CD4-positive, CD25-positive, alpha-beta regulatory T cell (primary cell): ENCODE measurements around the gene TOR1AIP2. TPM values are rescaled to one million over a fixed set of nuclear protein-coding genes. Genes with fewer than 3 reads are reported as not detected.
"Not testable (repeated sequence)": the region's sequence is repeated elsewhere in the genome, so short reads cannot be mapped to it uniquely, and the experiment has no call there.

Experiments used
- ATAC-seq, 2 donors: fragments of 150-1000 bp; cut with Tn5 transposase; one replicate each; pipeline ENCODE4 v1.10.0; 2021; ENCODE audit warnings: low read depth in 2 of 2, moderate number of reproducible peaks in 2 of 2, moderate library complexity in 1 of 2
- DNase-seq, 3 donors: peaks; one replicate each; pipeline versions ENCODE4 v3.0.0 to v3.0.0-alpha.2; 2012 to 2022; ENCODE audit warnings: mixed read lengths in 1 of 3
- H3K27ac ChIP-seq: one replicate; pipeline ENCODE4 v1.7.0; 2013; ENCODE audit warnings: mild to moderate bottlenecking, low read length; ENCODE audit not compliant: insufficient read depth, poor library complexity, severe bottlenecking
- H3K27me3 ChIP-seq: one replicate; pipeline ENCODE4 v1.7.0; 2013; ENCODE audit warnings: low read length; ENCODE audit not compliant: control insufficient read depth, insufficient read depth
- H3K36me3 ChIP-seq: one replicate; pipeline ENCODE4 v1.7.0; 2013; ENCODE audit warnings: mild to moderate bottlenecking, low read length, moderate library complexity; ENCODE audit not compliant: control insufficient read depth, insufficient read depth
- H3K4me1 ChIP-seq: 2 replicates; pipeline ENCODE4 v1.7.0; 2013; ENCODE audit warnings: mild to moderate bottlenecking, low read length; ENCODE audit not compliant: insufficient read depth, control insufficient read depth, poor library complexity, severe bottlenecking
- H3K4me3 ChIP-seq: one replicate; pipeline ENCODE4 v1.7.0; 2013; ENCODE audit warnings: low read depth, mild to moderate bottlenecking, low read length, moderate library complexity
- H3K9me3 ChIP-seq, 2 experiments: 1 replicate in 1 of 2; 2 replicates in 1 of 2; pipeline ENCODE4 v1.7.0; 2013; ENCODE audit warnings: low read length in 2 of 2, mild to moderate bottlenecking in 1 of 2, moderate library complexity in 1 of 2; ENCODE audit not compliant: control insufficient read depth in 2 of 2
- H3K27ac Mint-ChIP-seq, 3 donors: one replicate each; pipeline ENCODE4 v1.8.0; 2020 to 2022; ENCODE audit warnings: mild to moderate bottlenecking in 3 of 3, mixed read lengths in 3 of 3, moderate library complexity in 2 of 3
- H3K27me3 Mint-ChIP-seq: one replicate; pipeline ENCODE4 v1.8.0; 2022; ENCODE audit warnings: mild to moderate bottlenecking, mixed read lengths
- H3K36me3 Mint-ChIP-seq: one replicate; pipeline ENCODE4 v1.8.0; 2020; ENCODE audit warnings: mixed read lengths
- H3K4me1 Mint-ChIP-seq, 4 donors: one replicate each; pipeline ENCODE4 v1.8.0; 2020 to 2022; ENCODE audit warnings: mixed read lengths in 4 of 4, mild to moderate bottlenecking in 1 of 4
- H3K4me3 Mint-ChIP-seq, 4 donors: one replicate each; pipeline ENCODE4 v1.8.0; 2020 to 2022; ENCODE audit warnings: mild to moderate bottlenecking in 4 of 4, mixed read lengths in 4 of 4, moderate library complexity in 3 of 4
- H3K9me3 Mint-ChIP-seq, 7 donors: one replicate each; pipeline ENCODE4 v1.8.0; 2020 to 2022; ENCODE audit warnings: mixed read lengths in 7 of 7, mild to moderate bottlenecking in 3 of 7, moderate library complexity in 2 of 7
- polyA plus RNA-seq, 4 donors: library from polyadenylated mRNA; unstranded; fragments of 300-500 nt; fragmentation: Illumina TruSeq; gene quantifications; one replicate each; pipeline ENCODE4 v1.2.3, GENCODE V29; 2021
- total RNA-seq: library from RNA; stranded (reverse); gene quantifications from one replicate; pipeline ENCODE4 v1.2.3, GENCODE V29; 2022

Gene TOR1AIP2
- total and polyA plus RNA-seq, 5 donors from 2014 or later: 8.1 to 81.0 (median 13.6) TPM

- ATAC-seq: no peak
- H3K4me1 ChIP-seq: no peaks in the 10 kb centered on the region
- no peak for DNase-seq
- no peaks in the 10 kb centered on the region for H3K9me3 ChIP-seq
- no peaks in the 10 kb centered on the region for H3K27me3 ChIP-seq
- Mint-ChIP-seq H3K36me3 (peaks cover 19% of the 10 kb centered on the region), H3K9me3 (no peaks in the 10 kb centered on the region), H3K27ac (no peak overlapping the region), H3K4me1 (peaks cover 0 to 10% (median 5%) of the 10 kb centered on the region in 4 donors), H3K27me3 (no peaks in the 10 kb centered on the region), H3K4me3 (no peak overlapping the region)
- no peak overlapping the region for H3K27ac ChIP-seq
- no peak overlapping the region for H3K4me3 ChIP-seq
- H3K36me3 ChIP-seq: peaks cover 19% of the 10 kb centered on the region
Measured at GRCh38 chr1:179856296-179856695, 21.3 kb downstream of the TOR1AIP2 start.

- H3K27me3 ChIP-seq, H3K4me3 ChIP-seq, H3K9me3 ChIP-seq, DNase-seq, H3K27ac ChIP-seq, H3K9me3 Mint-ChIP-seq, H3K4me3 Mint-ChIP-seq, H3K27ac Mint-ChIP-seq, ATAC-seq, H3K4me1 Mint-ChIP-seq, H3K4me1 ChIP-seq, H3K27me3 Mint-ChIP-seq: not testable (repeated sequence)
- H3K36me3 Mint-ChIP-seq: peaks cover 23% of the 10 kb centered on the region
- H3K36me3 ChIP-seq: peaks cover 22% of the 10 kb centered on the region
Measured at GRCh38 chr1:179855831-179856230, 21.8 kb downstream of the TOR1AIP2 start.

GRCh38 chr1:179853102-179853501 is 24.5 kb downstream of the TOR1AIP2 start:
- Histone ChIP-seq H3K27me3 (no peaks in the 10 kb centered on the region), H3K36me3 (peaks cover 35% of the 10 kb centered on the region), H3K4me3 (no peak overlapping the region), H3K4me1 (no peaks in the 10 kb centered on the region), H3K27ac (no peak overlapping the region), H3K9me3 (no peaks in the 10 kb centered on the region)
- peaks cover 0 to 4% (median 3%) of the 10 kb centered on the region in 4 donors for H3K4me1 Mint-ChIP-seq
- peaks cover 28% of the 10 kb centered on the region for H3K36me3 Mint-ChIP-seq
- no peaks in the 10 kb centered on the region for H3K9me3 Mint-ChIP-seq
- DNase-seq (no peak), ATAC-seq (no peak)
- no peak overlapping the region for H3K4me3 Mint-ChIP-seq
- no peaks in the 10 kb centered on the region for H3K27me3 Mint-ChIP-seq
- H3K27ac Mint-ChIP-seq: no peak overlapping the region

- peaks cover 32% of the 10 kb centered on the region for H3K36me3 Mint-ChIP-seq
- Histone ChIP-seq H3K27ac (no peak overlapping the region), H3K36me3 (peaks cover 47% of the 10 kb centered on the region), H3K4me3 (no peak overlapping the region), H3K9me3 (no peaks in the 10 kb centered on the region), H3K4me1 (no peaks in the 10 kb centered on the region), H3K27me3 (no peaks in the 10 kb centered on the region)
- DNase-seq (no peak), ATAC-seq (no peak)
- peak overlapping the region in 1 of 3 donors; percentile 3 for H3K27ac Mint-ChIP-seq
- no peaks in the 10 kb centered on the region for H3K27me3 Mint-ChIP-seq
- H3K9me3 Mint-ChIP-seq: no peaks in the 10 kb centered on the region
- no peak overlapping the region for H3K4me3 Mint-ChIP-seq
- H3K4me1 Mint-ChIP-seq: peaks cover 2 to 7% (median 4%) of the 10 kb centered on the region in 4 donors
Measured at GRCh38 chr1:179848233-179848632, 29.4 kb downstream of the TOR1AIP2 start.

- Mint-ChIP-seq H3K36me3 (peaks cover 19% of the 10 kb centered on the region), H3K27me3 (no peaks in the 10 kb centered on the region), H3K27ac (no peak overlapping the region), H3K9me3 (peaks cover 0 to 1% (median 0%) of the 10 kb centered on the region in 7 donors), H3K4me1 (peaks cover 0 to 7% (median 3%) of the 10 kb centered on the region in 4 donors), H3K4me3 (no peak overlapping the region)
- no peak overlapping the region for H3K4me3 ChIP-seq
- H3K9me3 ChIP-seq: no peaks in the 10 kb centered on the region
- no peak for ATAC-seq
- H3K27ac ChIP-seq: no peak overlapping the region
- no peak for DNase-seq
- H3K27me3 ChIP-seq: no peaks in the 10 kb centered on the region
- H3K36me3 ChIP-seq: peaks cover 3% of the 10 kb centered on the region
- no peaks in the 10 kb centered on the region for H3K4me1 ChIP-seq
Measured at GRCh38 chr1:179840107-179840506, 37.5 kb downstream of the TOR1AIP2 start.

- not testable (repeated sequence) for H3K27me3 Mint-ChIP-seq, H3K27me3 ChIP-seq, DNase-seq, H3K36me3 ChIP-seq, H3K27ac Mint-ChIP-seq, H3K4me3 ChIP-seq, H3K9me3 Mint-ChIP-seq, H3K4me3 Mint-ChIP-seq, H3K9me3 ChIP-seq, ATAC-seq, H3K27ac ChIP-seq, H3K4me1 ChIP-seq
- Mint-ChIP-seq H3K4me1 (peaks cover 3 to 13% (median 9%) of the 10 kb centered on the region in 4 donors), H3K36me3 (peaks cover 13% of the 10 kb centered on the region)
Measured at GRCh38 chr1:179836686-179837445, 40.7 kb downstream of the TOR1AIP2 start.

- Histone ChIP-seq H3K4me1 (peaks cover 17% of the 10 kb centered on the region), H3K9me3 (no peaks in the 10 kb centered on the region), H3K27ac (peak overlapping the region; percentile 45), H3K36me3 (no peaks in the 10 kb centered on the region), H3K4me3 (peak overlapping the region; percentile 29), H3K27me3 (no peaks in the 10 kb centered on the region)
- H3K4me1 Mint-ChIP-seq: peaks cover 7 to 37% (median 25%) of the 10 kb centered on the region in 4 donors
- DNase-seq: peak in 2 of 3 donors; percentile 42 to 58
- H3K27ac Mint-ChIP-seq: peak overlapping the region; percentile 60 to 90 (median 89)
- peak overlapping the region; percentile 3 to 69 (median 36) for H3K4me3 Mint-ChIP-seq
- H3K27me3 Mint-ChIP-seq: peaks cover 4% of the 10 kb centered on the region
- no peaks in the 10 kb centered on the region for H3K9me3 Mint-ChIP-seq
- peaks cover 5% of the 10 kb centered on the region for H3K36me3 Mint-ChIP-seq
- ATAC-seq: peak; percentile 16 to 50
Measured at GRCh38 chr1:179831852-179832699, 45.5 kb downstream of the TOR1AIP2 start.
